ENCODE results near the gene GANC.

Gene GANC

DNA sequence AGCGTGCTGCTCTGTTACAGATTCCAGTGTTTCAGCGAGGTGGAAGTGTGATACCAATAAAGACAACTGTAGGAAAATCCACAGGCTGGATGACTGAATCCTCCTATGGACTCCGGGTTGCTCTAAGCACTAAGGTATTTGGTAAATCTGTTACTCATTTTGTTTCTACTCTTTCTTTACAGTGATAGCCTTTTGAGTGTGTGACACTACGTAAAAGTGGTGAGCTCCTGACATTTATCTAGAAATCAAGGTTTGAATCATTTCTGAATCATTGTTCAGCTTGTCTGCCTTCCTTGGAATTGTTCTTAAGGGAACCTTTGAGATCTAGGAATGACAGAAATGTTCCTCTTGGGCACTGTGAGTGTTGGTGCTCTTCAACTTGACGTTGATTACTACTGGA is 75.1 kb downstream of the GANC start:
- DNase-seq (ENCODE audit: low spot score) = no peak

DNA sequence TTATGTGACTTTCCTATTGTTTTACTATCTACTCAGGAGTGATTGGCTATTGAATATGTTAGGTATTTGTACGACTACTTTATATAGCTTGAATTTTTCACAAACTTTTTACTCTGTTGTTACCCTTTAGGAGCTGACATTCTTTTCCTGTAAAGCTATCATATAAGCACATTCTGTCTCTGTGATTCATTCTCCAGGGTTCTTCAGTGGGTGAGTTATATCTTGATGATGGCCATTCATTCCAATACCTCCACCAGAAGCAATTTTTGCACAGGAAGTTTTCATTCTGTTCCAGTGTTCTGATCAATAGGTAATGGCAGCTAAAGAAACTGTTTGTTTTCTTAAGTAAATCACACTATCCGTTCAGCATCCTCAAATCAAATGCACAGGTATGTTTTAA is 76.2 kb downstream of the GANC start:
- no peak for DNase-seq (ENCODE audit: low spot score)

DNA sequence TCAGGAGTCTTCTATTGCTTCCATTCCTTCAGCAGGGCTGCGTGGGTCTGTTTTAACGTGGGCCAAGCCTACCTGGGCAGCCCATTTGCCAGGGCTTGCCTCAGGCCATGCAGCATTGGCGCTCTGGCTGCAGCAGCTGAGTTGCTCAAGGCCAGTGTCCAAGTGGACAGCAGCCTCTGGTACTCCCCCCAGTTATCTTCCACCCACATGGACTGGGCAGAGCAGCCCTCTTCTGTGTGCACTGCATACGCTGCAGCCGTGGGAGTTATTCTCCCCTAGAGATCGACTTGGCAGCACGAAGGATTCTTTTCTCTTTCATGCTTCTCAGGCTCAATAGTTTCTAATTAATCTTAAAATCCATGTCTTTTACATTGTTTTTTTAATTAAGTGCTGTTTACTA is 79.4 kb downstream of the GANC start:
- DNase-seq (ENCODE audit: low spot score) = no peak

DNA sequence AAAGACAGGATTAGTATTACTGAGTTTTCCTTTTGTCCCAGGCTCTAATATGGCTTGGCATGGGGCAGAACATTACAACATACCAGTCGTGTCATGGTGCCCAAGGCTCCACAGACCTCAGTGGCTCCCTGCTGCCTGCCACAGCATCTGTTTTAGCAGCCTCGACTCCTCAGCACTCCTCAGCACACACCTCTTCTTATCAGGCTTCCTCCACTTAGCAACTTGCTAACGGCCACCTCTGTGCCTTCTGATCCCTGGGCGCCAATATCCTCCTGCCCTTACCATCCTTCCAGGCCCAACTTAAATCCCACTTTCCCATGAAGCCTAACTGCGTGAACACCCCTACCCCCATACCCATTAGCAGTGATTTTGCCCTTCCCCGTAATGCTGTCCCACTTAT is 80.1 kb downstream of the GANC start:
- no peak for DNase-seq (ENCODE audit: low spot score)

DNA sequence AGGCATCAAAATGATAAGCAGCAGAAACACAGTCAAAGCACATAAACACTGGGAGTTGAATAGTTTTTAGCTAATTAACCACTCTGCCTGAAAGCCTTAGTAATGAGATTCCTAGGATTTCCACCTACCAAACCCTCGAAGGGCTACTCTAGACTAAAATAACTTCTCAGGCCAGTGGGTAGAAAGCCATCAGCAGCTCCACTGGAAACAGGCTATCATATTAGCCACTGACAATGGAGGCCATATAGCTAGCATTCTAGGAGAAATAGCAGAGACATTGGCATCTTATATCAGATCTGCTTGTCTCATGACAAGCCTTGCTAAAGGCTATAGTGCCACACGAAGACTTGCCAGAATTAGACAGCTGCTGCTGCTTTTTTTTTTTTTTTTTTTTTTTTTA is 81.8 kb downstream of the GANC start:
- no peak for DNase-seq (ENCODE audit: low spot score)

DNA sequence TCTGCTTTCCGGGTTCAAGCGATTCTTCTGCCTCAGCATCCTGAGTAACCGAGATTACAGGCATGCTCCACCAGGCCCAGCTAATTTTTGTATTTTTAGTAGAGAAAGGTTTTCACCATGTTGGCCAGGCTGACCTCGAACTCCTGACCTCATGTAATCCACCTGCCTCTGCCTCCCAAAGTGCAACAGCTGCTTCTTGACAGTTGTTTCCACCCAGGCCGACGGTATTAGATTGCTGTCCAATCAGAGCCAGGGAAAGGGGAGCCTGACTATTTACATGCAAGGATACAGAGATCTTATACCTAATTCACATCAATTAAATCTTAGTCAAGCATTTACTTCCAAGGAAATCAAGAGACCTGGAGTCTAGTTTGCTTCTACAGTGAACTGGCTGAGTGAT is 82.3 kb downstream of the GANC start:
- no peak for DNase-seq (ENCODE audit: low spot score)

DNA sequence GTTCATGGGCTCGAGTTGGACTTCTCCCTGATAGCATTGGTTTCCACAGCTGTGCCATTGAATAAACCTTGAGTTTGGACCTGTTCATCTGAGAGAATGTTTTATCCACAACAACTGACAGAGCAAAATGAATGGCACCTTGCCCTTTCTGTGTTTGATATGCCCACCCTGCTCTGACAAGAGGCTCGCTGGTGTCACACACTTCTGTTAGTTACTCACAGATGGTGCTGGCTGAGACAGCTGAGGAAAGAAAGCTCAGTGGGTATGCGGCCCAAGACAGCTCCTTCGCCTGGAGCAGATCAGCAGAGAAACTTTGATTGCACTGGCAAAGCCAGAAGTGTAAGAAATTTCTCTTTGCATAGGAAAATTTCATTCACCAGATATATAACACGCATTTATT is 83.8 kb downstream of the GANC start:
- DNase-seq (ENCODE audit: low spot score) = no peak

DNA sequence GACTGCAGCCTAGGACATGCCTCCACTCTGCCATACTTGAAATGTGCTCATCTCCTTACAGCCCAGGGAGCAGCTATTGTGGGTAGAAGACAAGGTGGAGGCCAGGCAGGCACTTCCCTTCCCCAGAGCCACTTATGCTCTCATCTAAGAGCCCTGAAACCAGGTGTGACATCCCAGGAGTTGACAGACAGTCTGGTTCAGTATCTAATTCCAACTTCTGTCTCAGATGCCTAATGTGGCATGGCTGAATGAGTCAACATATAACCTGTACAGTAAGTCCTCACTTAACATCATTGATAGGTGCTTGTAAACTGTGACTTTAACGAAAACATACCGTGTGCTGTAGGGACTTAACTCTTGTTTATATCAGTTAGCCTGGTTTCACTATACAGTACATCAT is 85.1 kb downstream of the GANC start:
- DNase-seq (ENCODE audit: low spot score) = no peak

DNA sequence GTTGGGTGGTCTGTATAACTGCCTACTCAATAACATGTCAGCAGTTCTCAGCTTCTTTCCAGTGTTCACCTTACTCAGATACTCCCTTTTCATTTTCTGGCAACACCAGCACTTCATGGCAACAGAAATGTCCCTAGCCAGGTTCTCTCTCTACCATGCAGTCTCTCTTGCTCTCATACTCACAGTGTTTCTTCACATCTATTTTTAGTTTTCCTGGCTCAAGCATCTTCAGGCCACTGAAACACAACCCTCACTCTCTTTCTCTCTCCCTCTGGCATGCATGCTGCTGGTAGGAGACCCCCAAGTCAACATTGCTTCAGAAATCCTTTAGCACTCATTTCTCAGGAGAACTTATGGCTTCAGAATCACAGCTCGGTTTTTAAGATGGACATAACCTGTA is 86.2 kb downstream of the GANC start, which contains the start of gene CAPN3:
CAPN3 (plus strand) TSS at position 253 of the 400 bp plus-strand sequence. CDS start 305 bp downstream, outside the sequence.
- no peak for DNase-seq (ENCODE audit: low spot score)

DNA sequence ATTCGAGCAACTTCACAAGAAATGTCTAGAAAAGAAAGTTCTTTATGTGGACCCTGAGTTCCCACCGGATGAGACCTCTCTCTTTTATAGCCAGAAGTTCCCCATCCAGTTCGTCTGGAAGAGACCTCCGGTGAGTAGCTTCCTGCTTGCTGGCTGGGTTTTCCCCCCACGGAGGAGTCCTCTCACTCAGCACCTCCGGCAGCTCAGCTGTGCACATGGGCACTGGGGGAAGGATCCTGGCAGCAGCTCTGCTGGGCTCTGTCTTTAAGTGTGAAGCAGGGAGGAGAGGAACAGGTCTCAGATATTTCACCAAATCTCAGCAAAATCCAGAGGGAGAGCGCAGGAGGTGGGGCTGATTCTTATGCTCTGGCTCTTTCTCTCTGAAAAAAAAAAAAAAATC is 87.0 kb downstream of the GANC start:
- no peak for DNase-seq (ENCODE audit: low spot score)

DNA sequence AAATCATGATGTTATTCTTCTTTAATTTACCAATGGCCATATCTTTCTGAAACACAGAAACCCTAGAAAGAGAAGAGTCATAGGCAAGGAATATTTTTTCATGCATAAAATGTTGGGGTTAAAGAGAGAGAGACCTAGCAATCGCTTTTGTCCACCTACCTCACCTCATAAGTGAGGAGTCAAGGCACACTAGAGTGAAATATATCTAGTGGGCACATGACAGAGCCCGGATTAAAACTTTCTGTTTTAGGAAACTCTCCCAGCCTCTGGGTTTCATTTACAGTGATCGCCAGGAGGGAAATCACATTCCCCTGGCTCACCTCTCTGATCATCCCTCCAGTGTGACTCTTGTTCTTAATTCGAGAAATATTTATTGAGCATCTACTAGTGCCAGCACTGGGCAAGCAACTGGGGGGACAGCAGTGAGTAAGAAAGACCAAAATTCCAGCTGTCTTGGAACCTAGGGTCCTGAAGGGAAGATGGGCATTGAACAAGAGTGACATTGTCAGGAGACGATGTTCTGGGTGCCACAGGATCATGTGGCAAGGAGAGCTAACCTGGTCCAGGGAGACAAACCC is 87.6 kb downstream of the GANC start:
- no peak for DNase-seq (ENCODE audit: low spot score)

DNA sequence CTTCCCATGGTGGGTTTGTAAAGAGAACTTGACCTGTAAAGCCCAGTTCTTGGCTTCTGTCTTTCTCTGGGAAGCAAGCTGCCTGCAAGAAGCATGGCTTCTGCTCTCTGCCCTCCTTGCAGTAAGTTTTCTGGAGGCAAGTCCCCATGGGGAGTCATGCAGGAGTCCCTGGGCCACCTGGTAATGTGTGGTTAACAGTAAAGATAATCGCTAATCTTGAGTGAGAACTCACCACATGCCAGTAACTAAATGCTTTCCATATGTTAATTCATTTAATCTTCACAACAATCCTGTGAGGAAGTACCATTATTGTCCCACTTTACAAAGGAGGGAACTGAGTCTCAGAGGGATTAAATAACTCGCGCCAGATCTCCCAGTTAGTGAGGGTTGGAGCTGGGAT is 90.5 kb downstream of the GANC start:
- no peak for DNase-seq (ENCODE audit: low spot score)

DNA sequence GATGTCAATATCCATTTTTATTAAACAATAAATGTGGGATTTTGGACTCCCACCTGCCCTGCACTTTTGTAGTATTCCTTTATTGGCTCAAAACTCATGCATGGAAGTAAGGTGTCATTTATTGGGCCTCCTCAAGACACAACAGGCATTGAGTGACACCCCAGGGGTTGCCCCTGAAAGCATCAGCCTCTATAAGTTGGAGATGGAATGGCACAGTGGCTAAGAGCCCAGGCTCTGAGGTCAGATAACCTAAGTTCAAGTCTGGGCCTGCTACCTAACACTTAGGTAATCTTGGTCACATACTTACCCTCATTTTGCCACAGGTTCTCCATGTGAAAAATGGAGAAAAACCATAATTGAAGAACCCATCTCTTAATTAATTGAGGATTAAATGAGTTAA is 90.9 kb downstream of the GANC start:
- DNase-seq (ENCODE audit: low spot score) = no peak

DNA sequence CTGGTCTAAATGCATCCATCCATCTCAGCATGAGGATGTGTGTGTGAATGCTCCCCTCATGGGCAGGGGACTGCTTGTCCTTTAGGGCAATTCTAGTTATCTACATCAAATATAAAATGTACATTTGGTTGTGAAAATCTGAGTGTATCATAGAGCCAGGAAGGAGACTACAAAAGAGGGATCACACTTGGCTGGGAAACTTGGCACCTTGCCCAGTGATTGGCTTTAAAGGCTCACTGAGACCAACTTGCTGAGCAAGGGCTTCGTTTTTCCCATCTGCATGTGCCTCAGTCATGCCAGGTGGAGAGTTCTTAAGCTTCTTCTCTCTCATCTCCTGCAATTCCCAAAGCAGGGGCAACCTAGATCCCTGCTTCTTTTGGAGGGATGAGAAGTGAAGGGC is 91.5 kb downstream of the GANC start:
- no peak for DNase-seq (ENCODE audit: low spot score)

DNA sequence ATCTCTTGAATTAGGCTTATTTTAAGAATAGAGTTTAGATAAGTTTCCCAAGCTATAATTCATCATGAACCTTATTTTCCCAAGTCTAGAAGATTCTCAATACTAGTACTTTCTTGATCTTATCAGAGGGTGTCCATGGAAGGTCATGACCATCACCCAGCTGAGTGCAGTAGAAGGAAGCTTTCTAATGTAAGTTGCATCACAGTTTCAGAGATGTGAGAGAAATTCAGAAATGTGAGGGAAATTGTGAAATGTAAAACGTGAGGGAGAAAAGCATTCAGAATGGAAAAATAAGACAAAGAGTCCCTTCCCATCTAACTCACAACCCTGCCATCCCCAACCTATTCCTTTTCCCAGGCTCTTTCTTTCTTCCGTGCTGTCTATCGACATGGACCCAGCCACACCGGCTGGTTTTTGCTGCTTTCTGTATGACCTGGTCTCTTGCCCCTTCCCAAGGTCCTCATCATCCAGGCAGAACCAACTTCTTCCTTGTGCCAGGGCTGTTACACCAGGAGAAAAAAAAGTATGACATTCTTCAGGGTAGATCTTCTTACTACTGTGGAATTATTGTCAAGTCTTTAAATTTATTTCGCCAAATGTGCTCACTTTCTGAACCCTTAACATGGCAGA is 93.0 kb downstream of the GANC start:
- no peak for DNase-seq (ENCODE audit: low spot score)

DNA sequence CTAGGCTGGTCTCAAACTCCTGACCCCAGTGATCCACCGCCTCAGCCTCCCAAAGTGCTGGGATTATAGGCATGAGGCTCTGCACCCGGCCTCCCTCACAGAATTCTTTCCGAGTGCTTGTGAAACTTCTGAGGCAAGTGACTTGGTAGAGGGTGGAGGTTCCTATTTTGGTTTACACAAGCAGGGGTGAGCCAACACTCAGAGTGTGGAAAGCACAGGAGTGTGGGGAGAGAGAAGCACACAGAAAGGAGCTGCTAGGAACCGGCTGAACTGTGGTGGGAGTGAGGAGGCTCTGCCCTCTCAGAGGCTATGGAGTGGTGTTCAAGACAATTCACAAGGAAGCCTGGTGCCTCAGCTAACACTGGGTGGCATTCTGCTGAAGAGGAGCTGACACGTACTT is 94.0 kb downstream of the GANC start:
- DNase-seq (ENCODE audit: low spot score) = no peak

DNA sequence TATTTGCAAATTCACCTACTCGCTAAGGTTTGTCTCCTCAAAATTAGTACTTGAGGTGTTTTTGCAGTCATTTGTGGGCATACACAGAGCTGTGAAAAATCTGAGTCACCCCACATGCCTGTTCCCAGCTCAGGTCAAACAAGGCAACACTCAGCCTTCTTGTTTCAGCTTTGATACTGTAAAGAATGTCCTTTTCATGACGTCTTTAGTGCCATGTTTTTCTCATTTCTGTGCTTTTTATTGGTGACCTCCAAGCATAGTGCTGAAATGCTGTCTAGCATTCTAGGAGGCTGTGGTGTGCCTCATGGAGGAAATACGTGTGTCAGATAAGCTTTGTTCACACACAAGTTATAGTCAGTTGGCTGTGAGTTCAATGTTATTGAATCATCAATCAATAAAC is 95.1 kb downstream of the GANC start:
- DNase-seq (ENCODE audit: low spot score) = no peak

DNA sequence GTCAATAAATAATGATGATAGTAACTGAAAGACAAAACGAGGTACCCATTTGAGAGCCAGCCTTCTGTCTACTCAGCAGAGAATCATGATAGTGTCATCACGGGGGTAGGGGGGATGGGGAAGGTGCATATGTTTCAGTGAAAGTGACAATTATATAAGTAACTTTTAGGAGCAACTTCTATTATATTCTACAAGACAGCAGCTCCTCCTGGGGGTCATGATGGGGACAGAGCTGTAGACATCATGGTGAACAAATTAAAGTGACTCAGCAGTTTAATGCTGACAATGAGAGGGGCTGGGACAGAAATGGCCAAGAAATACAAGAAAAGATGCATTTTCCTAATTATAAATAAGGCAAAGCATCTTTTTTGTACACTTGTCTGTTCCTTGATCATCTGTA is 98.1 kb downstream of the GANC start:
- peak; percentile 5 for DNase-seq (ENCODE audit: low spot score)

DNA sequence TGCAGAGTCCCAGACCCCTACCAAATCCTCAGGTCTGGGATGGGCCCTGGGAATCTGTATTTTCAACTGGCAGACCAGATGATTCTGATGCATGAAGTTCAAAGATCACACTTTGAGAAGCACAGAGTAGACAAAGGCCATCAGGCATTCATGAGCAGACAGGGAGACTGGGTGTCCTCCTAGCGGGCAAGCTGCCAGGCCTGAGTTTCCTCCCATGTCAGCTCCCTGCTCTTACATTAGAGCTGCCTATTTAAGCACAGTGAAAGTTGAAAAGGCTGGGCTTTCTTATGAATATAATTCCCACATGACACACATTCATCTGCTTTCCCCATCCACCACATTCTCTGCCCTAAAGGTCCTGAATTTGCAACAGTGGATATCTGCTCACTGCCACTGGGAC is 100.3 kb downstream of the GANC start:
- no peak for DNase-seq (ENCODE audit: low spot score)

DNA sequence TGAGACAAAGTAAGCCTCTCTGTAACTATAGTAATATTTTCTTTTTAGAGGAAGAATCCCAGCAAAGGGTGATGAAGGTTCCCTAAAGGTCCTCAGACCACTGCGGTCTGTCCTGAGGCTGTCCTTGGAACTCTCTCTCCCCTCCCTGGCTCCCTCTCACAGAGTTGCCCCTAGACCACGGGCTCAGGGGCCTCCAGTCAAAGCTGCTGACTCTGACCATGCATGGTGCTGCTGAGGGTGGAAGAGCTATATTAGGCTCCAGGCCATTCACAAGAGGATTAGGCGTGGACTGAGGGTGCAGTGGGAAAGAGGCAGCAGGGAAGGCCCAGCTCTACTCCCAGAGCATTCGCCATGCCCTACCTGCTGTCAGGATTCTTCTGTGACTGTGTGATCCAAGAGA is 100.9 kb downstream of the GANC start:
- no peak for DNase-seq (ENCODE audit: low spot score)

DNA sequence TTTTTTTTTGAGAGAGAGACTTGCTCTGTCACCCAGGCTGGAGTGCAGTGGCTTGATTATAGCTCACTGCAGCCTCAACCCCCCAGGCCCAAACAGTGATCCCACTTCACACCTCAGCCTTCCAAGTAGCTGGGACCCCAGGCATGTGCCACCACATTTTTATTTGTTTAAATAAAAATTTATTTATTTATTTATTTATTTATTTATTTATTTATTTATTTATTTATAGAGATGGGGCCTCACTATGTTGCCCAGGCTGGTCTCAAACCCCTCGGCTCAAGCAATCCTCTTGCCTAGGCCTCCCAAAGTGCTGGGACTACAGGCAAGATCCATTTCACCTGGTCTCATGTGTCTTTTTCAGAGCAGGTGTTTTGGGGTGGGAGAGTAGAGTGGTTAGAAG is 101.8 kb downstream of the GANC start:
- no peak for DNase-seq (ENCODE audit: low spot score)

DNA sequence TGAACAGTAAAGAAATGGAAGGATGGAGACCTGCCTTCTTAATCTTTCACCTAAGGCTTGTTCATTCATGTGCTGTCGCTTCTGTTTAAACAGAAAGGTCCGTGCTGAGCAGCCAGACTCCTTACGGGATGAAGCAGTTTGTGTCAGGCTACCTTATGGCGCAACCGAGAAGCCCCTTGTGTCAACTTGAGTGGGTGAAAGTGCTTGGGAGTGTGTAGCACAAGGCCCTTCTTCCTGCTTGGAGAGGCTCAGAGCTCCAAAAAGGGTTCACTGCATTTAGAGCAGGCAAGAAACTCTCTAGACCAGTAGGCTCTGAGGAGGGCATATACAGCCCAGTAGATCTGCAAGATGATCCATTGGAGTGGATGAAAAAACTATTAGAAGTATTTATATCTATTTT is 102.3 kb downstream of the GANC start:
- no peak for DNase-seq (ENCODE audit: low spot score)

DNA sequence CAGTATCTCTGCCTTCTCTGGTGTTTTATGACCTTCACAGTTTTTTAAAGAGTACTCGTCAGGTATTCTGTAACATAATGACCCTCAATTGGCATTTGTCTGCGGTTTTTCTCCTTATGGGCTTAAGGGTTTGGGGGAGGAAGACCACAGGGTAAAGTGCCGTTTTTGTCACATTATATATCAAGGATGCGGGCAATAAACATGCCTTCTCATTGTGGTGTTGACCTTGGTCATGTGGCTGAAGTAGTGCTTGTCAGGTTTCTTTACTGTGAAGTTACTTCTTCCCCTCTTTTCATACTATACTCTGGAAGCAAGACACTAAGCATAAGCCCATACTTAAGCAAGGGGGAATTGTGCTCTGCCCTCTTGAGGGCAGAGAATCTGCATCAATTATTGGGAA is 102.9 kb downstream of the GANC start:
- DNase-seq (ENCODE audit: low spot score) = no peak

DNA sequence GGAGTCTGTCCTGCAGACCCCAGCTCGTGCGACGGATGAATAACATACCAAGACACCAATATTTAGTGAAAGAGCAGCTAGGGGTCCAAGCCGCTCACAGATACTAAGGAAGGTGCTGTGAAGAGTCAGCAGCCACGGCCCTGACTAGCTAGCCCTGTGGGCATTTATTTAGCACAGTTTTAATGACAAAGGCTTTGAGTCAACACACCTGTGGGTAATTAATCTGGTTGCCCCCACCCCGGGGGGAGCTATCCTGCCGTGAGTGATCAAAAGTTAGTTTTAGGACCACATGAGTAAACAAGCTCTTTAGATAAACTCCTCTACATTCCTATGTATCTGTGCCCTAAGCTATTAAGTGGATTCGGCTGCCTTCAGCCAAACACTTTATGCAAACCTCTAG is 105.0 kb downstream of the GANC start:
- DNase-seq (ENCODE audit: low spot score) = no peak

DNA sequence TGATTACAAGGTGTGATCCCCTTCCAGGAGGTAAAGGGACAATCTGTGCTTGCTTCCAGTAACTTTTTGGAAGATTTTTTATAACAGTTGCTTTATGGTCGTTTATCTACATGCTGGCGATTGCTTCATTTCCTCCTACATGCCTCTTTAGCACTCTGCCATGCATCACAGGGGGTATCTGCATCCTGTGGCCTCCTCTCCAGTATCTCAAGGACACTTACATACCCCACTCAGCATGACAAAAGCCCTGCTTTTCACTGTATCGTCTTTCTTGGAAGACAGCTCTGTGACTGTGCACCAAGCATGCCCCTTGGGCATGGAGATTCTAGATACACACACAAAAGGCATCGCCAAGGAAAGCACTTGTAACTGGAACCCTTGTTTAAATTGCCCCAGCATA is 111.6 kb downstream of the GANC start:
- no peak for DNase-seq (ENCODE audit: low spot score)

Data from SW480 (cell line).